GM12878 (cell line): ENCODE measurements around the gene LENEP.

Source experiments
- CBX3 ChIP-seq: fragments of 200-600 bp; sonication (generic); IDR thresholded peaks from 2 replicates; pipeline ENCODE4 v1.6.1; 2016; ENCODE audit warnings: low read depth, borderline replicate concordance
- EP300 ChIP-seq, 2 experiments: fragments of 150-350 bp in 1 of 2; IDR thresholded peaks; 2 replicates each; pipeline ENCODE4 v1.6.1; 2011 to 2012; ENCODE audit warnings: low read depth in 2 of 2, low read length in 2 of 2, borderline replicate concordance in 1 of 2, improper control_type of control experiment in 1 of 2, inconsistent platforms in 1 of 2; ENCODE audit not compliant: control insufficient read depth in 1 of 2
- EZH2 ChIP-seq: IDR thresholded peaks from 2 replicates; pipeline ENCODE4 v1.6.1; 2012; ENCODE audit warnings: low read depth, mild to moderate bottlenecking, control low read depth, inconsistent platforms, low read length, borderline replicate concordance; ENCODE audit not compliant: control insufficient read depth
- GABPA ChIP-seq: IDR thresholded peaks from 2 replicates; pipeline ENCODE4 v1.6.1; 2014; ENCODE audit warnings: antibody characterized with exemption, low read depth, mild to moderate bottlenecking, inconsistent platforms
- MYC ChIP-seq: IDR thresholded peaks from 2 replicates; pipeline ENCODE4 v1.6.1; 2011; ENCODE audit warnings: mild to moderate bottlenecking, low read length, moderate library complexity, inconsistent platforms; ENCODE audit not compliant: insufficient read depth, insufficient replicate concordance, insufficient read length, severe bottlenecking
- POLR2A ChIP-seq: IDR thresholded peaks from 2 replicates; pipeline ENCODE4 v1.6.1; 2011; ENCODE audit warnings: low read depth, mild to moderate bottlenecking, low read length
- SIN3A ChIP-seq: IDR thresholded peaks from 2 replicates; pipeline ENCODE4 v1.6.1; 2012; ENCODE audit warnings: low read depth, low read length, improper control_type of control experiment
- SPI1 ChIP-seq: IDR thresholded peaks from 2 replicates; pipeline ENCODE4 v1.6.1; 2011; ENCODE audit warnings: low read depth, mild to moderate bottlenecking, low read length, moderate library complexity, borderline replicate concordance; ENCODE audit not compliant: insufficient read depth
- SREBF2 ChIP-seq: IDR thresholded peaks from 2 replicates; pipeline ENCODE4 v1.6.1; 2012; ENCODE audit warnings: mild to moderate bottlenecking, low read length
- ZNF384 ChIP-seq: IDR thresholded peaks from 2 replicates; pipeline ENCODE4 v1.6.1; 2012; ENCODE audit warnings: low read depth, mild to moderate bottlenecking, low read length, improper control_type of control experiment, borderline replicate concordance
- TF ChIP-seq, protein P1 (sequence below): IDR thresholded peaks from 2 replicates; pipeline ENCODE4 v1.6.1; 2012; ENCODE audit warnings: low read depth, low read length, improper control_type of control experiment
- TF ChIP-seq, protein P2 (sequence below), 3 experiments: IDR thresholded peaks in 2 of 3; conservative IDR thresholded peaks in 1 of 3; 2 replicates each; pipeline ENCODE4 v1.5.1; 2011; ENCODE audit warnings: low read depth in 3 of 3, low read length in 3 of 3, mild to moderate bottlenecking in 3 of 3, control low read depth in 2 of 3, moderate library complexity in 2 of 3, inconsistent platforms in 1 of 3, mixed read lengths in 1 of 3; ENCODE audit not compliant: control insufficient read depth in 2 of 3, insufficient read depth in 1 of 3; ENCODE audit errors: extremely low read depth in 1 of 3
- TF ChIP-seq, protein P3 (sequence below): IDR thresholded peaks from 2 replicates; pipeline ENCODE4 v1.6.1; 2012; ENCODE audit warnings: low read depth, low read length, improper control_type of control experiment
- TF ChIP-seq, protein P4 (sequence below): IDR thresholded peaks from 2 replicates; pipeline ENCODE4 v1.6.1; 2011; ENCODE audit warnings: low read depth, low read length, improper control_type of control experiment, borderline replicate concordance

DNA sequence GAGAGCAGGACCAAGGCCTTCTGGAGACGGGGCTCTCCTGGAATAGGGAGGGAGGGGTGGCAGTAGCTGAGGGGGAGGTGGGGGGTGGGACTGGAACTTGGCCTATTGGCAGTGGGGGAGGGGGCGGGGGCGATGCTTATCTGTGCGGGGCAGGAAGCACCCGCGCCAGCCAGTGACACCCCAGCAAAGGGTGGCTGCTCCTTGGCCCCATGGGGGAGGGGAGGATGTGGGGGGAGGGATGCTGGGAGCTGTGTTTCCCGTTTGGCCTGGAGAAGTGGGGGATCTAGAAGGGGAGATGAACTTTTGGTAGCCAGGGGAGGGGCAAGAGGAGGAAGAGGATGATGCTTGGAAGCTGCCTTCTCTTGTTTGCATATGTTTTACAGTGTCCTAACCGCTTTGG, 20.2 kb downstream of the LENEP start:
- no peak for TF ChIP-seq SPI1
- TF ChIP-seq SIN3A = no peak
- no peak for TF ChIP-seq ZNF384
- TF ChIP-seq, protein P1, sequence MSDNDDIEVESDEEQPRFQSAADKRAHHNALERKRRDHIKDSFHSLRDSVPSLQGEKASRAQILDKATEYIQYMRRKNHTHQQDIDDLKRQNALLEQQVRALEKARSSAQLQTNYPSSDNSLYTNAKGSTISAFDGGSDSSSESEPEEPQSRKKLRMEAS = no peak
- TF ChIP-seq, protein P2, sequence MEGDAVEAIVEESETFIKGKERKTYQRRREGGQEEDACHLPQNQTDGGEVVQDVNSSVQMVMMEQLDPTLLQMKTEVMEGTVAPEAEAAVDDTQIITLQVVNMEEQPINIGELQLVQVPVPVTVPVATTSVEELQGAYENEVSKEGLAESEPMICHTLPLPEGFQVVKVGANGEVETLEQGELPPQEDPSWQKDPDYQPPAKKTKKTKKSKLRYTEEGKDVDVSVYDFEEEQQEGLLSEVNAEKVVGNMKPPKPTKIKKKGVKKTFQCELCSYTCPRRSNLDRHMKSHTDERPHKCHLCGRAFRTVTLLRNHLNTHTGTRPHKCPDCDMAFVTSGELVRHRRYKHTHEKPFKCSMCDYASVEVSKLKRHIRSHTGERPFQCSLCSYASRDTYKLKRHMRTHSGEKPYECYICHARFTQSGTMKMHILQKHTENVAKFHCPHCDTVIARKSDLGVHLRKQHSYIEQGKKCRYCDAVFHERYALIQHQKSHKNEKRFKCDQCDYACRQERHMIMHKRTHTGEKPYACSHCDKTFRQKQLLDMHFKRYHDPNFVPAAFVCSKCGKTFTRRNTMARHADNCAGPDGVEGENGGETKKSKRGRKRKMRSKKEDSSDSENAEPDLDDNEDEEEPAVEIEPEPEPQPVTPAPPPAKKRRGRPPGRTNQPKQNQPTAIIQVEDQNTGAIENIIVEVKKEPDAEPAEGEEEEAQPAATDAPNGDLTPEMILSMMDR (IDR thresholded peaks at IDR 0.05 in 2 of 3, conservative IDR thresholded peaks at IDR 0.05 in 1 of 3; ENCODE audit: control insufficient read depth in 2 of 3, extremely low read depth in 1 of 3, insufficient read depth in 1 of 3, low read depth in 3 of 3, low read length in 3 of 3) = no peak
- no peak for TF ChIP-seq GABPA
- TF ChIP-seq CBX3 = no peak
- TF ChIP-seq POLR2A = no peak
- no peak for TF ChIP-seq EP300 (IDR thresholded peaks at IDR 0.05; ENCODE audit: borderline replicate concordance in 1 of 2, control insufficient read depth in 1 of 2, low read depth in 2 of 2, low read length in 2 of 2)
- TF ChIP-seq SREBF2 = no peak
- no peak for TF ChIP-seq EZH2
- TF ChIP-seq, protein P3, sequence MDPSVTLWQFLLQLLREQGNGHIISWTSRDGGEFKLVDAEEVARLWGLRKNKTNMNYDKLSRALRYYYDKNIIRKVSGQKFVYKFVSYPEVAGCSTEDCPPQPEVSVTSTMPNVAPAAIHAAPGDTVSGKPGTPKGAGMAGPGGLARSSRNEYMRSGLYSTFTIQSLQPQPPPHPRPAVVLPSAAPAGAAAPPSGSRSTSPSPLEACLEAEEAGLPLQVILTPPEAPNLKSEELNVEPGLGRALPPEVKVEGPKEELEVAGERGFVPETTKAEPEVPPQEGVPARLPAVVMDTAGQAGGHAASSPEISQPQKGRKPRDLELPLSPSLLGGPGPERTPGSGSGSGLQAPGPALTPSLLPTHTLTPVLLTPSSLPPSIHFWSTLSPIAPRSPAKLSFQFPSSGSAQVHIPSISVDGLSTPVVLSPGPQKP = no peak
- TF ChIP-seq, protein P4, sequence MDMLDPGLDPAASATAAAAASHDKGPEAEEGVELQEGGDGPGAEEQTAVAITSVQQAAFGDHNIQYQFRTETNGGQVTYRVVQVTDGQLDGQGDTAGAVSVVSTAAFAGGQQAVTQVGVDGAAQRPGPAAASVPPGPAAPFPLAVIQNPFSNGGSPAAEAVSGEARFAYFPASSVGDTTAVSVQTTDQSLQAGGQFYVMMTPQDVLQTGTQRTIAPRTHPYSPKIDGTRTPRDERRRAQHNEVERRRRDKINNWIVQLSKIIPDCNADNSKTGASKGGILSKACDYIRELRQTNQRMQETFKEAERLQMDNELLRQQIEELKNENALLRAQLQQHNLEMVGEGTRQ = no peak
- no peak for TF ChIP-seq MYC
